B cell (primary cell): ENCODE measurements around the gene CST9L. TPM values are rescaled to one million over a fixed set of nuclear protein-coding genes. Genes with fewer than 3 reads are reported as not detected.

Source experiments
- ATAC-seq: fragments of 200-7000 bp; cut with Tn5 transposase; one replicate; pipeline ENCODE4 v1.10.0; 2021; ENCODE audit warnings: low read depth, mild to moderate bottlenecking, moderate number of reproducible peaks, moderate library complexity
- CTCF ChIA-PET: fragments of 350-600 bp; sonication (Branson Sonifier 250); formaldehyde crosslinking; loops from one replicate; lab custom pipeline; 2021; ENCODE audit warnings: antibody characterized with exemption, inconsistent platforms; lab: Charles Lee
- POLR2A ChIA-PET: fragments of 350-600 bp; sonication (Branson Sonifier 250); formaldehyde crosslinking; loops from one replicate; lab custom pipeline; 2021; ENCODE audit warnings: antibody characterized with exemption; lab: Charles Lee
- DNase-seq: peaks from one replicate; pipeline ENCODE4 v3.0.0; 2013
- H2AFZ ChIP-seq: 2 replicates; pipeline ENCODE4 v1.6.1; 2012; ENCODE audit warnings: mild to moderate bottlenecking, low read depth, low read length; ENCODE audit not compliant: insufficient read depth, poor library complexity, severe bottlenecking
- H3K27ac ChIP-seq, 2 donors: 1 replicate in 1 of 2; 2 replicates in 1 of 2; pipeline ENCODE4 v1.5.1; 2012 to 2013; ENCODE audit warnings: low read length in 2 of 2, mild to moderate bottlenecking in 2 of 2, moderate library complexity in 1 of 2
- H3K27me3 ChIP-seq, 4 experiments: fragments of 200-600 bp in 1 of 4; sonication (generic) in 1 of 4; replicated peaks in 1 of 4; 1 replicate in 2 of 4; 2 replicates in 2 of 4; pipeline versions ENCODE4 v1.6.1 to v1.7.0; 2013 to 2016; ENCODE audit warnings: low read length in 3 of 4, mild to moderate bottlenecking in 2 of 4, mixed read lengths in 1 of 4, moderate library complexity in 1 of 4; ENCODE audit not compliant: insufficient read depth in 4 of 4, control insufficient read depth in 3 of 4; ENCODE audit errors: control extremely low read depth in 1 of 4
- H3K36me3 ChIP-seq, 2 experiments: replicated peaks in 1 of 2; 1 replicate in 1 of 2; 2 replicates in 1 of 2; pipeline versions ENCODE4 v1.6.1 to v1.7.1; 2013; ENCODE audit warnings: low read length in 1 of 2; ENCODE audit not compliant: insufficient read depth in 2 of 2, control insufficient read depth in 1 of 2; ENCODE audit errors: control extremely low read depth in 1 of 2, extremely low read depth in 1 of 2
- H3K4me1 ChIP-seq, 2 donors: fragments of 200-600 bp in 1 of 2; sonication (generic) in 1 of 2; 1 replicate in 1 of 2; 2 replicates in 1 of 2; pipeline versions ENCODE4 v1.5.1 to v1.6.1; 2013 to 2017; ENCODE audit warnings: low read length in 2 of 2; ENCODE audit not compliant: control insufficient read depth in 2 of 2, insufficient read depth in 2 of 2
- H3K4me2 ChIP-seq: replicated peaks from 2 replicates; pipeline ENCODE3; 2012; ENCODE audit warnings: mild to moderate bottlenecking, low read depth, low read length; ENCODE audit not compliant: poor library complexity, severe bottlenecking
- H3K4me3 ChIP-seq, 5 experiments: fragments of 200-600 bp in 1 of 5; sonication (generic) in 1 of 5; 1 replicate in 3 of 5; 2 replicates in 2 of 5; pipeline versions ENCODE4 v1.5.1 to v1.7.0; 2011 to 2016; ENCODE audit warnings: low read length in 4 of 5, mild to moderate bottlenecking in 4 of 5, low read depth in 2 of 5, control low read depth in 1 of 5, moderate library complexity in 1 of 5; ENCODE audit not compliant: insufficient read depth in 1 of 5; ENCODE audit errors: control extremely low read depth in 1 of 5, extremely low read depth in 1 of 5
- H3K79me2 ChIP-seq: fragments of 200-600 bp; sonication (generic); one replicate; pipeline ENCODE4 v1.6.0; 2016; ENCODE audit warnings: low read length; ENCODE audit not compliant: control insufficient read depth, insufficient read depth
- H3K9ac ChIP-seq: fragments of 200-600 bp; sonication (generic); 2 replicates; pipeline ENCODE4 v1.6.1; 2017; ENCODE audit warnings: mild to moderate bottlenecking, low read length, moderate library complexity
- H3K9me3 ChIP-seq, 3 donors: one replicate each; pipeline versions ENCODE4 v1.6.1 to v1.7.1; 2013; ENCODE audit warnings: low read length in 2 of 3; ENCODE audit not compliant: control insufficient read depth in 2 of 3, insufficient read depth in 1 of 3; ENCODE audit errors: control extremely low read depth in 1 of 3
- H4K20me1 ChIP-seq: 2 replicates; pipeline ENCODE4 v1.6.0; 2012; ENCODE audit warnings: mild to moderate bottlenecking, low read length; ENCODE audit not compliant: insufficient read depth, control insufficient read depth, poor library complexity, severe bottlenecking
- H3K27ac Mint-ChIP-seq: one replicate; pipeline ENCODE4 v1.8.0; 2021; ENCODE audit warnings: mixed read lengths
- H3K27me3 Mint-ChIP-seq: one replicate; pipeline ENCODE4 v1.8.0; 2021; ENCODE audit warnings: mixed read lengths
- H3K4me1 Mint-ChIP-seq: one replicate; pipeline ENCODE4 v1.8.0; 2021; ENCODE audit warnings: mixed read lengths
- H3K4me3 Mint-ChIP-seq: one replicate; pipeline ENCODE4 v1.8.0; 2021; ENCODE audit warnings: mixed read lengths
- H3K9me3 Mint-ChIP-seq: one replicate; pipeline ENCODE4 v1.8.0; 2022; ENCODE audit warnings: mixed read lengths; ENCODE audit not compliant: insufficient read depth
- EZH2 ChIP-seq: IDR thresholded peaks from 2 replicates; pipeline ENCODE4 v1.6.1; 2012; ENCODE audit warnings: borderline replicate concordance, low read depth, mild to moderate bottlenecking, moderate library complexity, low read length; ENCODE audit not compliant: insufficient read depth, poor library complexity, severe bottlenecking
- WGBS: methylation state at CpG from one replicate; pipeline ENCODE4 v1.1.5; 2013; ENCODE audit warnings: missing lambda C conversion rate; ENCODE audit not compliant: insufficient coverage; 5-methylcytosine and 5-hydroxymethylcytosine counted together
- intact Hi-C: fragments of 100-400 bp; cut with micrococcal nuclease; formaldehyde crosslinking; loops from one replicate; pipeline ENCODE4 v1.10.0; 2022
- polyA minus RNA-seq: library from RNA; depleted of rRNA, polyadenylated mRNA; stranded (reverse); fragments of >200 nt; gene quantifications from 2 replicates; pipeline ENCODE4 v1.2.3, GENCODE V29; 2012
- polyA plus RNA-seq: library from polyadenylated mRNA; depleted of rRNA; stranded (reverse); fragments of >200 nt; gene quantifications from 2 replicates; pipeline ENCODE4 v1.2.3, GENCODE V29; 2012
- total RNA-seq, 2 donors: library from RNA; stranded (reverse); fragments of 120-200 nt in 1 of 2; gene quantifications; 1 replicate in 1 of 2; 2 replicates in 1 of 2; pipeline versions ENCODE4 v1.2.3 to v1.2.4, GENCODE V29; 2013 to 2022
- TF ChIP-seq, protein P1 (sequence below): fragments of 200-600 bp; IDR thresholded peaks from one replicate; pipeline ENCODE4 v1.8.0; 2022; ENCODE audit warnings: antibody characterized with exemption, mild to moderate bottlenecking

The CST9L gene, protein sequence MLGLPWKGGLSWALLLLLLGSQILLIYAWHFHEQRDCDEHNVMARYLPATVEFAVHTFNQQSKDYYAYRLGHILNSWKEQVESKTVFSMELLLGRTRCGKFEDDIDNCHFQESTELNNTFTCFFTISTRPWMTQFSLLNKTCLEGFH
- total RNA-seq = not detected in 2 replicates
- not detected for total RNA-seq (2013)
- not detected in 2 replicates for polyA plus RNA-seq
- not detected in 2 replicates for polyA minus RNA-seq

DNA sequence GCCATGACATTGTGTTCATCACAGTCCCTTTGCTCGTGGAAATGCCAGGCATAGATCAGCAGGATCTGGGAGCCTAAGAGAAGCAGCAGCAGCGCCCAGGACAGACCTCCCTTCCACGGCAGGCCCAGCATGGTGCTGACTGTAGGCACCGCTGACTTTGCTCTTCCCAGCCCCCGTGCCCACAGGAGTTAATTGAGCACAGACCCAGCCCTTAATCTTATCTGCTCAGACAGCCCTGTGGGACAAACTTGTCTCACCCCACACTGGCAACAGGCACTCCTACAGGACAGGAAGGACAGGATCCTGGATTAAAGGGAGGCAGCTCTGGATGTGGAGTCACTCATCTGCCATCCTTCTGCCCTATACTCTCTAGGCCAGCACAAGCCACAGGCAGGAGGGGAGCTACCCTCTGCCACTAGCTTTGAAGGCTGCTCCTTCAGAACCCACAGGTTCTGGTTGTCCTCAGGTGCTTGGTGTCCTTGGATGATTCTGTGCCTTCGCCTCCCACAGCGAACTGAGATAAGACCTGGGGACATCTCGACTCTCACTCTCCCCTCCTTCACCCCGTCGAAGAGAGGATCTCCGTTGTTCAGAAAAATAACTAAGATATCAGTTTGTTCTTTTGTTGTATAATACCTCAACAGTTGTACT lies at the start of gene CST9L:
Gene CST9L (minus strand): TSS at position 165 of the 651 bp plus-strand sequence. CDS start 34 bp downstream, at position 131.
- TF ChIP-seq, protein P1, sequence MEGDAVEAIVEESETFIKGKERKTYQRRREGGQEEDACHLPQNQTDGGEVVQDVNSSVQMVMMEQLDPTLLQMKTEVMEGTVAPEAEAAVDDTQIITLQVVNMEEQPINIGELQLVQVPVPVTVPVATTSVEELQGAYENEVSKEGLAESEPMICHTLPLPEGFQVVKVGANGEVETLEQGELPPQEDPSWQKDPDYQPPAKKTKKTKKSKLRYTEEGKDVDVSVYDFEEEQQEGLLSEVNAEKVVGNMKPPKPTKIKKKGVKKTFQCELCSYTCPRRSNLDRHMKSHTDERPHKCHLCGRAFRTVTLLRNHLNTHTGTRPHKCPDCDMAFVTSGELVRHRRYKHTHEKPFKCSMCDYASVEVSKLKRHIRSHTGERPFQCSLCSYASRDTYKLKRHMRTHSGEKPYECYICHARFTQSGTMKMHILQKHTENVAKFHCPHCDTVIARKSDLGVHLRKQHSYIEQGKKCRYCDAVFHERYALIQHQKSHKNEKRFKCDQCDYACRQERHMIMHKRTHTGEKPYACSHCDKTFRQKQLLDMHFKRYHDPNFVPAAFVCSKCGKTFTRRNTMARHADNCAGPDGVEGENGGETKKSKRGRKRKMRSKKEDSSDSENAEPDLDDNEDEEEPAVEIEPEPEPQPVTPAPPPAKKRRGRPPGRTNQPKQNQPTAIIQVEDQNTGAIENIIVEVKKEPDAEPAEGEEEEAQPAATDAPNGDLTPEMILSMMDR = no peak
- TF ChIP-seq EZH2 = no peak
- Histone ChIP-seq H3K4me1 (no peaks in the 10 kb centered on the region), H3K4me2 (no peak within 1 kb of the TSS), H2AFZ (no peak within 1 kb of the TSS), H3K27me3 (no peaks in the 10 kb centered on the region), H3K4me3 (no peak within 1 kb of the TSS), H3K27ac (no peak within 1 kb of the TSS), H3K9ac (no peak within 1 kb of the TSS), H4K20me1 (no peaks in the 10 kb centered on the region), H3K36me3 (no peaks in the 10 kb centered on the region), H3K79me2 (no peaks in the 10 kb centered on the region), H3K9me3 (peaks cover 0 to under 1% (median 0%) of the 10 kb centered on the region in 3 donors)
- Mint-ChIP-seq H3K4me3 (no peak within 1 kb of the TSS), H3K27me3 (no peaks in the 10 kb centered on the region), H3K4me1 (no peaks in the 10 kb centered on the region), H3K9me3 (no peaks in the 10 kb centered on the region), H3K27ac (no peak within 1 kb of the TSS)
- 92% methylated on average over 7 of the region's 11 CpGs for WGBS
- CTCF ChIA-PET = no interaction called here
- DNase-seq (no peak), ATAC-seq (no peak)
- POLR2A ChIA-PET = no interaction called here
- intact Hi-C loops = no loop called here

DNA sequence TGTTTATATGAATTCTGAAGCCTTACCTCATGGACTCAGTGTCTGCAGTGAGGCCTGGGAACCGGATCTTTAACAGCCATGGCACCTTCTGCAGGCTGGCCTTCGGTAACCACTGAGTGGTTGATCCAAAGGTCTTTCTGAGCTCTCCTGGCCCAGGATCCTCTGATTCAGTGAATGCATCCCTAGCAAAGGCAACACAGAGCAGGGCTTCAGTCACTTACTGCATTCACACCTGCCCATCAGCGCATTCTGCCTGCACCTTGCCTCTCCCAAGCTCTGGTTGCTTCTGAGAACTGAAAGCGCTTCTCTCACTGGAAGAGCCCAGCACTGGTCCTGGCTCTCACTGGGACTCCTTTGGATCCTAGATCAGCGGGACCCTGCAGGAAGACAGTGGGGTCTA lies 45.9 kb upstream of the CST9L start:
- Histone ChIP-seq H3K27me3 (no peaks in the 10 kb centered on the region), H3K4me2 (no peak overlapping the region), H4K20me1 (no peaks in the 10 kb centered on the region), H3K27ac (no peak overlapping the region), H3K79me2 (no peaks in the 10 kb centered on the region), H3K4me3 (no peak overlapping the region), H3K9ac (no peak overlapping the region), H3K36me3 (no peaks in the 10 kb centered on the region), H3K4me1 (no peaks in the 10 kb centered on the region), H3K9me3 (no peaks in the 10 kb centered on the region), H2AFZ (no peak overlapping the region)
- H3K27me3 Mint-ChIP-seq = peaks cover 3% of the 10 kb centered on the region
- no peak overlapping the region for H3K4me3 Mint-ChIP-seq
- ATAC-seq = no peak
- no peak for TF ChIP-seq EZH2
- TF ChIP-seq, protein P1 = no peak
- no peaks in the 10 kb centered on the region for H3K4me1 Mint-ChIP-seq
- POLR2A ChIA-PET = no interaction called here
- WGBS = 94% methylated on average over 5 of the region's 5 CpGs
- CTCF ChIA-PET = no interaction called here
- peaks cover 2% of the 10 kb centered on the region for H3K9me3 Mint-ChIP-seq
- DNase-seq = no peak
- H3K27ac Mint-ChIP-seq = no peak overlapping the region
- intact Hi-C loops = no loop called here
